Stimulated activated CD8-positive, alpha-beta memory T cell treated with anti-CD3 and anti-CD28 coated beads, Interleukin-7, amount 100 ng/mL, for 4 hours (primary cell): Measurements from ENCODE around the gene PGAM4.
"Not testable (repeated sequence)": the region's sequence is repeated elsewhere in the genome, so short reads cannot be mapped to it uniquely, and the experiment has no call there.

ENCODE experiments used
- DNase-seq, 2 donors: peaks; one replicate each; pipeline ENCODE4 v3.0.0-alpha.2; 2020; ENCODE audit warnings: low read depth in 2 of 2

PGAM4 gene

GRCh38 chrX:77969538-77969937, at the start of gene PGAM4:
Gene PGAM4 (minus strand): TSS chrX:77969638. CDS start chrX:77969638, 0 bp downstream.
- DNase-seq, result no peak

GRCh38 chrX:78011846-78012245, 42.4 kb upstream of the PGAM4 start:
- DNase-seq, result no peak

GRCh38 chrX:77979870-77980269, 10.4 kb upstream of the PGAM4 start:
- no peak for DNase-seq

GRCh38 chrX:77977518-77977917, 8.1 kb upstream of the PGAM4 start:
- no peak for DNase-seq

GRCh38 chrX:77977095-77977494, 7.7 kb upstream of the PGAM4 start:
- no peak for DNase-seq

GRCh38 chrX:77975755-77976154, 6.3 kb upstream of the PGAM4 start:
- no peak for DNase-seq

- no peak for DNase-seq
Measured at GRCh38 chrX:77967631-77968030, 1.8 kb downstream of the PGAM4 start.

GRCh38 chrX:77966361-77966760, 3.1 kb downstream of the PGAM4 start:
- DNase-seq, result no peak

GRCh38 chrX:77962068-77962902, 7.2 kb downstream of the PGAM4 start:
- DNase-seq, result no peak

GRCh38 chrX:77961063-77961462, 8.4 kb downstream of the PGAM4 start:
- no peak for DNase-seq

GRCh38 chrX:77960567-77960966, 8.9 kb downstream of the PGAM4 start:
- DNase-seq, result no peak

GRCh38 chrX:77953708-77954107, 15.7 kb downstream of the PGAM4 start:
- DNase-seq, result no peak

- DNase-seq, result no peak
Measured at GRCh38 chrX:77953302-77953701, 16.1 kb downstream of the PGAM4 start.

GRCh38 chrX:77952173-77952572, 17.3 kb downstream of the PGAM4 start:
- no peak for DNase-seq

- no peak for DNase-seq
Measured at GRCh38 chrX:77949840-77950239, 19.6 kb downstream of the PGAM4 start.

GRCh38 chrX:77946571-77946970, 22.9 kb downstream of the PGAM4 start:
- no peak for DNase-seq

GRCh38 chrX:77945910-77946545, 23.4 kb downstream of the PGAM4 start:
- no peak for DNase-seq

- DNase-seq, result not testable (repeated sequence)
Measured at GRCh38 chrX:77945031-77945430, 24.4 kb downstream of the PGAM4 start.

- DNase-seq, result no peak
Measured at GRCh38 chrX:77938083-77938680, 31.3 kb downstream of the PGAM4 start.

- no peak for DNase-seq
Measured at GRCh38 chrX:77937291-77937690, 32.1 kb downstream of the PGAM4 start.

GRCh38 chrX:77936299-77936698, 33.1 kb downstream of the PGAM4 start:
- no peak for DNase-seq

- no peak for DNase-seq
Measured at GRCh38 chrX:77935886-77936285, 33.6 kb downstream of the PGAM4 start.

GRCh38 chrX:77930581-77930980, 38.9 kb downstream of the PGAM4 start:
- DNase-seq, result no peak
